Left cardiac atrium (tissue), 4 donors: Measurements from ENCODE around the gene ALDH8A1. TPM values are rescaled to one million over a fixed set of nuclear protein-coding genes. Genes with fewer than 3 reads are reported as not detected.
A peak's percentile ranks its signal among the peaks of the same experiment; 100 is the strongest.
"Not testable (repeated sequence)": the region's sequence is repeated elsewhere in the genome, so short reads cannot be mapped to it uniquely, and the experiment has no call there.

Source experiments
- ATAC-seq, 2 donors: fragments of 200-7000 bp; cut with Tn5 transposase; one replicate each; pipeline ENCODE4 v1.9.1; 2020; ENCODE audit warnings: mild to moderate bottlenecking in 2 of 2, moderate library complexity in 2 of 2
- DNase-seq: peaks from one replicate; pipeline ENCODE4 v3.0.0-alpha.2; 2020
- intact Hi-C, 2 donors: fragments of 100-400 bp; cut with DNase I; formaldehyde crosslinking; loops; one replicate each; pipeline versions ENCODE4 v1.14.1 to v1.15.1; 2022 to 2023
- total RNA-seq, 2 donors: library from RNA; stranded (reverse); fragmentation: NEBNext Ultra II Directional; extraction: Animal tissue kit (Norgen Biotek cat#: 25700); gene quantifications; one replicate each; pipeline ENCODE4 v1.2.1, GENCODE V29; 2021
- donor health status: DM: no; HTN: yes; CAD: no.
- donor health status: DM: no; HTN: yes; CAD: no; lungs with severe emphysema.
- donor health status: DM: yes; HTN: yes; CAD: no.
- donor health status: Dilated cardiomyopathy.

Gene ALDH8A1
- total RNA-seq, 2 donors from 2014 or later = 0.41 to 0.55 TPM

DNA sequence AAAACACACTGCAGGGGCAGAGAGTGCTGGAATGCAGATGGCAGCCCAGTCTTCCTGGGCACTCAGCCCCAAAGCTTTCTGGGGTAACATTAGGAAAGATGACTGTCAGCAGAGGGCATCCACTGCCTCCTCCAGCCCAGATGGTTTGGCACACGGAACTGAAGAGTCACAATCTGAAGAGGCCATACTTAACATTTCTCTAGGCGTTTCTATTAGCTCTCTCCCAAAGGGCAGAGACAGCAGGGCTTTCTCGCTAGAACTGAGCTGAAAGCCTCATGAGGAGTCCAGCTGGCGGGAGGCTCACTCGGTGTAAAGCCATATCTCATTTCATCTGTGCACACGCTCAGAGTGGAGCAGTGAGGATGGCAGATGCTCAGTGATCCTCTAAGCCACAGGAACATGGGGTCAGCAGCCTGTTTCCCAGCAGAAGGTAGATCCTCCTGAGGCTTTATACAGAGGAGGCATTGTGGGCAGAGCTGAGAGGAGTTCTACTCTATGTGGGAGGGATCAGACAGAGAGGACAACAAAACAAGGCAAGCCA, 28.1 kb downstream of the ALDH8A1 start:
- DNase-seq (no peak), ATAC-seq (peak in 1 of 2 donors; percentile 53)
- intact Hi-C loops = no loop called here

DNA sequence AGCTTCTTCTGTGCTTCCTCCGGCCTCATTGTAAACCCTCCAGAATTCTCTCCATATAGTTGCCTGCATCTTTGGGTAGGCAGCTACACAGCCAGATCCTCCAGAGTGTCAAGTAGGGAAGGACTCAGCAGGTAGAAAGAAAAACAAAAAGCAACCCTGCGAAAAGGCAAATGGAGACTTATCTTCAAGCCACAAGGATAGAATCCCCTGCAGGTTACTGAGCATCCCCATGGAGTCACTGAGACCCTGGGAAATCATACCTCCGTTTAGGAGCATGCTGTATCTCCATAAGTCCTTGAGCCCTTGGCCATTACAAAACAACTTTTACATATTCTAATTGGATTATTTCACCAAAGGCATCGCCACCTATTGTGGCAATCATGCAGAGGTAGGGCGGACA, 28.6 kb downstream of the ALDH8A1 start:
- intact Hi-C loops = no loop called here
- ATAC-seq = no peak
- DNase-seq = no peak

DNA sequence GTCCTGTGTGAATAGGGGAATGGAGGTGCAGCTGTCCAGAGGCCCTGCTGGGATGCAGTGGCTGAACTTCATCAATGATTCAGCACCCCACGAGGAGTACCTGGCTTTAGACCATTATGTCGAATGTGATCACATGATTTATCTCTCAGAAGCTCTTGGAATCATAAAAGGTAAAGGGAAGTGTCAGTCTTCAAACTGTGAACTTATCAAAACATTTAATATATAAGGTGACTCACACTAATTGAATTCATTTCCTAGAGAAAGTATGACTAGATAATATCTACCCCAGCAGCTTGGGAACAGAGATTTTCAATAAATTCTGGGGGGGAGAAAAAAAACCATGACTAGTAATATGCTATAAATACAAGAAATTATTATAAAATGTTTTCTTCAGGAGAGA, 29.5 kb downstream of the ALDH8A1 start:
- ATAC-seq (peak in 1 of 2 donors; percentile 23), DNase-seq (no peak)
- intact Hi-C loops = no loop called here

DNA sequence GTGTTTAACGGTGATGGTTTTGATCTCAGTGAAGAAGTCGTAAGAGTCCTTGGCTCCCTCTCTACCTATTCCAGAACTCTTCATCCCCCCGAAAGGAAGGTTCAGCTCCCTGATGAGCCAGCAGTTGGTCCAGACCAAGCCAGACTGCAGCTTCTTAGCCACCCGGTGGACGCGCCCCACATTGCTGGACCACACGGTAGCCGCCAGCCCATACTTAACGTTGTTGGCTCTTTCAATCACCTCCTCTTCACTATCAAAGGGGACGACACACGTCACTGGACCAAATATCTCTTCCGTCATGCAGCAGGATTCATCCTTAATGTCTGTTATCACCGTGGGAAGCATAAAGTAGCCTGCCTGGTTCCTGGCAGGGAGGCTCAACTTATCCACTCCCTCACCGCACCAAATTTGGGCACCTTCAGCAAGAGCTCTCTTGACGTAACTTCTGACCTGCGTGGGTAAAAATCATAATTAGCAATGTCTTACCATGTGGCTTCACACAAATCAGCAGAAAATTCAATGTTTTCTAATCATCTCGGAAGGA, 31.4 kb downstream of the ALDH8A1 start:
- ATAC-seq (peak in 1 of 2 donors; percentile 87), DNase-seq (no peak)
- intact Hi-C loops = no loop called here

DNA sequence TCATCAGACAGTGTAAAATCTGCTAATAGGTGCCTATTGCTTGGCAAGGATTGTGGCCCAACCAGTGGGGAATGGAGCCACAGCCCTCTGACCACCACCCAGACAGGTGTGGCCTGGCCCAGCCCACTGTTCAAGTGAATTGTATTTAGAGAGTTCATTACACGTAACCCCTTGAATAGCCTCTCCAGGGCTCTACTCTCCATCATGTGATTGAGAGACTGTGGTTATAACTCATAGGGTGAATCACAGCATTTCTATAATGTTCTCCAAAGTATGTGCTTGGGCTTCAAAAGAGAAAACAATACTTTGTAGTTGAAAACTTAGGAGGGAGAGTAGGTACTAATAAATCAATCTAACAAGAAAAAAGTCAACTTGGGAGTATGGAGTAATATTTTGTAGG, 38.4 kb downstream of the ALDH8A1 start:
- peak in 1 of 2 donors; percentile 3 for ATAC-seq
- no peak for DNase-seq
- intact Hi-C loops = no loop called here

DNA sequence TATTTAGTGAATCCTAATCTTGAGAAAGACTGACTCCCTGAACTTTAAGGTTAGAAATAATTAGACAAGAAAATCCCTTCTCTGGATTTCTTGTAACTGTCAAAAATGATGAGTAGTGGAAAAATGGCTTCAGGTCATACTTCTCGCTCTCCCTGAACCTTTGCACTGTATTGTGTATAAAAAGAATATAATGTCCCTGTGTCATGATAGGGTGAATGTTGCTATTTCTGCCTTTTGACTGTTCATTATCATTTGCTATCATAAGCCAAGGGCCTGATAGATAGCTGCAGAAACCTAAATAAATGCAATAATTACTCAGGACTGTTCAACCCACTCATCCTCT, 39.3 kb downstream of the ALDH8A1 start:
- DNase-seq (no peak), ATAC-seq (peak in 1 of 2 donors; percentile 7)
- intact Hi-C loops = no loop called here

DNA sequence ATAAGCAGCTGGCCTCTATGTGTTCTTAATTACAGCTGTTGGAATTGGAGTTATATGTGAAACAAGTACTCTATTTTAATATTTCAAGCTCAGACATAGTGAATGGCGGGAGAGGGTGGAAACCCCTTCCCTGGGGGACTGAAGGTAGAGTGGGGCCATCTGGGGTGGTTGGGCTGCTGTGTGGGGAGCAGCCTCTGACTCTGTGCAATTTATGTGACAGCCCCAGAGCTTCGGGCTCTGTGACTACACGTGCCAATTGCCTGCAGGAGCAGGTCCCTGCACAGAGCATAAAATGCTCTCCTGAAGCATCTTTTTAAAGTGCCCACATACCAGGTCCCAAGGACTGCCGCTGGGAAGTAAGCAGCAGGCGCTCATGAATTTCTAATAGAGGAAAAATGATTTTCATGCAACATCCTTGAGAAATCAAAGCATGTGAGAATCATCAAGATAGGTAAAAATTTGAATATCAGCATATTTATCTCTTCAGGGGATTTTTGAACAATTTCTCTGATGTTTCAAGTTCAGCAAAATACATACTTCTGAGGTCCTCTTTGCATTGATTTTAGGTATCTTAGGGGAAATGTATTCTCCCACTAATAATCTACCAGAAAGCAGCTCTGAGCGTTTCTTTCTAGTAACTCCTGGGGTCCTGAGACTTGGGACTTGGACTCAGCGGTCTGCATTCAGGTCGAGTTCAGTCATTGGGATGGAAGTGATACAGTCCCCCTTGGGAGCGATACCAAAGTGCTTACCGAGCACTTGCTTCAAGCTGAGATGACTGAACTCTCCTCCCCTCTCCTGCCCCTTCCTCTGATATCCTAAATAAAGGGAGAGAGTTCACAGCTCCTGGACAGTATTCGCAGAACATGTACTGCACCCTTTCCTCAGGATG, 40.0 kb downstream of the ALDH8A1 start:
- intact Hi-C loops = no loop called here
- no peak for DNase-seq
- ATAC-seq = peak; percentile 20 to 24

DNA sequence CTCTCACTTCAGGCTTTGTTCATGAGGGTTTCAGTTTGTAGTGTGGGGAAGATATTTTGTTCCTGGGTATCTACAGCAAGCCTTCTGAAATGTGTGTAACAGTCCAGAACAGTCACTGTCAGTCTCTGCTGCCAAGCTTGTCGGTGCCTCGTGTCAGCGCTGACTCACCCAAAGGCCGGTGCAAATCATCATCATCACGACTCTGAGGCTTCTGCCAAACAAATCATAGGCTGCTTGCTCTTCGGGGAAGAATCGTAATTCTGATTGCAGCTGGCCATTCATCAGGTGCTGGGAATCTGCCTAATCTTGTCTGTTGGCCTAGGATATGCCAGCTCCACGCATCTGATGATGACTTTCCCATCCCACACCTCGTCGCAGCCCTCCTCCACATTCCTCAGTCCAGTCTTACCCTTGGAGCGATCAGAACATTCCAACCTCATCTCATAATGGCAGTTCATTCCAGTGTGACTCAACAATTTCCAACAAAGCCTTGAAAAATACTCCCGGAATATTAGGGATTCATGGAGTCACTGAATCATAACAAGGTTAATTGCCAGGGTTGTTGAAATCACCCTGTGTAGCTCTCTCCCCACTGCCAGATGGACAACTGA, 40.9 kb downstream of the ALDH8A1 start:
- peak; percentile 84 for DNase-seq
- peak; percentile 83 to 94 for ATAC-seq
- intact Hi-C loops = no loop called here

DNA sequence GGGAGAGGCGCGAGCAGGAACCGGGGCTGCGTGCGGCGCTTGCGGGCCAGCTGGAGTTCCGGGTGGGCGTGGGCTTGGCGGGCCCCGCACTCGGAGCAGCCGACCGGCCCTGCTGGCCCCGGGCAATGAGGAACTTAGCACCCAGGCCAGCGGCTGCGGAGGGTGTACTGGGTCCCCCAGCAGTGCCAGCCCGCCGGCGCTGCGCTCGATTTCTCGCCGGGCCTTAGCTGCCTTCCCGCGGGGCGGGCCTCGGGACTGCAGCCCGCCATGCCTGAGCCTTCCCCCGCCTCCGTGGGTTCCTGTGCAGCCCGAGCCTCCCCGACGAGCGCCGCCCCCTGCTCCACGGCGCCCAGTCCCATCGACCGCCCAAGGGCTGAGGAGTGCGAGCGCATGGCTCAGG, 45.2 kb downstream of the ALDH8A1 start:
- ATAC-seq, intact Hi-C loops, DNase-seq: not testable (repeated sequence)

DNA sequence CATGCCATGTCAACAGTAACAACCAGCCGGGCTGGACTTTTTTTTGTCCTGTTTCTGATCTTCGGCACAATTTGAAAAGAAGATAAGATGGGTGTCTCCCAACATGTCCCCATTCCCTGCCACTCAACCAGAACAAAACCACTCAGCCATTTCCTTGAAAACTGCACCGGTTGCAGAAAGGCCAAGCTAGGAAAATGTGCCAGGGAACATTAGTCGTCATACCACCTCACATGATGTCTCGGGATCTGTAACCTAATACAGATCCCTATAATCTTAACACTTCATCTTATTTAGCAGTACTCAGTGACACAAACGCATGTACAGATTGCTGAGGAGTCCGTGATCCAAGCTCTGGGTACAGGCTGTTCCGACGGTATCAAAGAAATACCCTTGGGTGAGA, 46.5 kb downstream of the ALDH8A1 start:
- intact Hi-C loops = no loop called here
- no peak for ATAC-seq
- DNase-seq = no peak

DNA sequence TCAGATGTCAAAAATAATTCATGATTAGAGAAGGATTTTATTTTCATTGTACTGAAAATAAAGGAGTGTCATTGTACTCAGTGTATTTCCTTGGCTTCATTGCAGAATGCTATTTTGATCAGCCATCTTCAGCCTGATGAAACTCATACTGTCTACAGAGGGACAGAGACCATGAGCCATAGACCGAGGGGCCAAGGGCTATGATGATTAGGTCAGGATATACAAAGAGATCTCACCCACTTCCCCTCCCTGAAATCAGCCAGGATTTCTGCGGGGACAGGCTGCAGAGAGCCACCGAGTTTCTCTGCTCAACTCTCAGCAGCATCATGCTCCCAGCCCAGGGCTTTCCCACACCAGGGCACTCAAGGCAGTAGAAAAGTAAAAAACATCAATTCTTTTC, 47.0 kb downstream of the ALDH8A1 start:
- no peak for DNase-seq
- ATAC-seq = no peak
- intact Hi-C loops = no loop called here

DNA sequence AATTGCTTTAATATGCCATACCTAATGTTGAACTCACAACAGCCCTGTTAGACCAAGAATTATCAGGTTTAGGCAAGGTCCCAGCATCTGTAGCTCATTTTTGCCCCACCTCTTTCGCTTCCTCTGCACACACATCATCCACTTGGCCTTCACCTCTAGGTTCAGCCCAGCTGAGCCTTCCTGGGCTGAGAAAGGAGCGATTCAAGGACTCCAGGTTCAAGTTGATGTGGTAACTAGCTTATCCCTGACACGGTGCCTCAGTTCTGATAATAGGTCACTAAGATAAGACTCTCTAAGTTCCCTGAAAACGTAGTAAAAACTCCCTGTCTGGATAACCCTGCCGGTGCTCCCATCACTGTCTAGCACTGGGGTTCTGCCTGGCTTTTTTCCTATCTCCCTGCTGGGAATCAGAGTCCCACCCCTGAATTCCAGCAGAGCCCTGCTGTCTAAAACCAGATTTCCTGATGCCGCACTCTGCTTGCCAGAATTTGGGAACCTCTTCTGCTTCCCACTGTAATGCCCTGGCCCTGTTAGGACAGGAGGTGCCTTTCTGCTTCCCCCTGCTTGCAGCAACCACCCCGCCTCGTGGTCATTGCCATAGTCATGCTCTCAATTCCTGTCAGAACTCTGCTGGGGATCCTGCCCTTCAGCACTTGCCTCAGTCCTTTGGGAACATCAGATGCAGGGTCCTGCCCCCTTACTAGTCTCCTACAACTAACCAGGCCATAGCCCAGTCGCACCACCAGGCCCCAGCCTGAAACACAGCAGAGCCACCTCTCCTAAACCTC, 47.6 kb downstream of the ALDH8A1 start:
- intact Hi-C loops = no loop called here
- peak; percentile 58 to 93 for ATAC-seq
- DNase-seq = peak; percentile 40

DNA sequence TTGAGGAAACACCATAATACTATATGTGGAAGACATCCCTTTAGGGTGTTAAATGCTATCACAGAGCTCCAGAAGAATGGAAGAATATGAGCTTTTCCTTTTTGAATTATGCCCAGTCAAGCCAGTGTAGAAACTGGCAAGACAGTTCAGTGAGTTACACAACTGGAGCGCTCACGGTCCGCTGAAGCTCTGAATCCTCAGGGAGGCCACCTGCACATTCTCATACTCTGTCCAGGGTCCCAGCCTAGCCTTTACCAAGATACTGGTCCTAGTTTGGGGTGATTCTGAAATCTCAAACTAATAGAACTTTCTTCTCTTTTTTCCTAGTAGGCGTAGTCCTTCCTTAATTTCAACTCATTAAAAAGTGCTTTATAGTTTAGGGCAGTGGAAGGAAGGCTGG, 51.3 kb downstream of the ALDH8A1 start:
- intact Hi-C loops = no loop called here
- no peak for ATAC-seq

DNA sequence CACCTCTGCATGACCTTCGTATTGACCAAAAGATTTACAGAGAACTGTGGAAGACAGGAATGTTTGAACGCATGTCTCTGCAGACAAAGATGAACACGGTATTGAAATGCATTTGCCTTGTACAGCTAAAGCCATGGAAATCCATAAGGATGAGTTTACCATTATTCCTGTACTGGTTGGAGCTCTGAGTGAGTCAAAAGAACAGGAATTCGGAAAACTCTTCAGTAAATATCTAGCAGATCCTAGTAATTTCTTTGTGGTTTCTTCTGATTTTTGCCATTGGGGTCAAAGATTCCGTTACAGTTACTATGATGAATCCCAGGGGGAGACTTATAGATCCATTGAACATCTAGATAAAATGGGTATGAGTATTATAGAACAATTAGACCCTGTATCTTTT, 51.7 kb downstream of the ALDH8A1 start:
- ATAC-seq, DNase-seq, intact Hi-C loops: not testable (repeated sequence)

More for the DNA sequence above, 51.3 kb downstream of the ALDH8A1 start:
- DNase-seq = no peak

DNA sequence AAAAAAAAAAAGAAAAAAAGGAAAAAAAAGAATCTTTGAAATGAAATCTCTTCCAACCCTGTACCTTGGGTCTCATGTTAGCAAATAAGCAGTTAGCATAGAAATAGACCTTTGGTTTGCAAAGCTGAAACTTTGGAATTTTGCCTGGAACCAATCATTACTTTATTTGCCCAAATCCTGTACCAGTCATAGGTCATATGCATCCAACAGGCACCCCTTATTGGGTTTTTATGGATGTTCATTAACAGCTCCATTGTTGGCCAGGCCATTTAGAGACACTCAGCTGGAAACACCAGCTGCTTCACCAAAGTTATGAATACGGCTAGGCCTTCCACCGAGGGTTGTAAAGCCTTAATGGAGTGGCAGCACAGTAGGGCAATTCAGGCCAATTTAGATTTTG, 53.0 kb downstream of the ALDH8A1 start:
- intact Hi-C loops = no loop called here
- ATAC-seq (no peak), DNase-seq (no peak)

DNA sequence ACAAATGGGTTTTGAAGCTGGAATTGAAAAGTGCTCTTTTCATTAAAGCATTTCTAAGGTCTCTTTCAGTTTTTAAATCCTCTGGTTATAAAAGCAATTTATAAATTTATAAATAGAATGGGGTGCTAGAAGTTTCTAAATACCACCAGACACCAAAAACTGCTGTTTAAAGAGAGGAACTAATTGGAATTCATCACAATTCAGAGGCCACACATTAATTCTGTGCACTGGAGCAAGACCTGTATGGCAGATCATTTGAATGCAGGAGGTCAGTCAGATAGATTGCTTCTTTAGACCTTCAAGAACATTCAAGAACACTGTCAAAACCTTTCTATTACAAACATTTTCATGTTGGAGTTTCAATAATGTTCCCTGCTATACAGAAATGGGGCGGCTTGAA, 55.1 kb downstream of the ALDH8A1 start:
- DNase-seq = no peak
- intact Hi-C loops = no loop called here
- no peak for ATAC-seq

DNA sequence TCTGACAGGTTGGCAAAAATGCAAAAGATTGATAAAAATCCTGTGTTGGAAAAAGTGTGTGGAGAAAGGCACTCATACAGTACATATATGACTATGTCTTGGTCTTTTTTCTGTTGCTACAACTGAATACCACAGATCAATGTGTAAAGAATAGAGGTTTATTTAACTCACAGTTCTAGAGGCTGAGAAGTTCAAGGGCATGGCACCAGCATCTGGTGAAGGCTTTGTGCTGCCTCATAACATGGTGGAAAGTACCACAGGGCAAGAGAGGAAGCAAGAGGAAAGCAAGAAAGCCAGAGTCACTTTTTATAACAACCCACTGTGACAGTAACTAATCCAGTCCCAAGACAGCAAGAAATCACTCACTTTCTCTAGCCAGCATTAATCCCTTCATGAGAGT, 57.5 kb downstream of the ALDH8A1 start:
- ATAC-seq (no peak), DNase-seq (no peak)
- intact Hi-C loops = no loop called here

DNA sequence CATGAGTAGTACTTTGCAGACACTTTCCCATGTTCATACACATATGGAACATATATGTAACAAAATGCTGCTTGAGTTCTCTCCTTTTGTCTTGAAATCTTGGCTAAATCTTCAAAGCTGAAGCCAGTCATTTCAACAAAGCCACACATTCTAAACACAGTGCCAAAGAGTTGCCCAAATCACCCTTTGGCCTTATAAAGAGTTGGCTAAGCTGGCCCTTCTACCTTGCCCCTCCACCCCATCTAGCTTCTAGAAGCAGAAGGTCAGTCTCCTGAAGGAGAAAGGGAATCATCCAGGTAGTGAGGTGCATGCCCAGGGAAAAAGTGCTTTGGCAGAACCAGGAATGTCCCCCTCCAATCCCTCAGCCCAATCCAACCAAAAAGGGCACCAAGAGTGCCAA, 58.3 kb downstream of the ALDH8A1 start:
- intact Hi-C loops = no loop called here
- ATAC-seq = no peak
- DNase-seq = no peak

DNA sequence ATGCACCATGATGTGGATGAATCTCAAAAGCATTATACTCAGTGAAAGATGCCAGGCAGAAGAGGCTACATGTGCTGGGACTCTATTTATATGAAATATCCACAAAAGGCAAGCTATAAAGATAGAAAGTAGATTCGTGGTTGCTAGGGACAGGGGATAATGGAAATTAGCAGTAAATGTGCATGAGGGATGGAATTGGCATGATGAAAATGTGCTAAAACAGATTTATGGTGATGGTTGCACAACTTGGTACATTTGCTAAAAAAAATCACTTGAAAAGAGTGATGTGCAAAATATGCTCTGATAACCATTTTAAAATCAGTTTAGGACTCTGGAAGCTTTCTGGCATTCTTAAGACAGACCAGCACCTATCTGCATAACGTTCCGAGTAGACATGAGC, 61.6 kb downstream of the ALDH8A1 start:
- DNase-seq (no peak), ATAC-seq (peak in 1 of 2 donors; percentile 34)
- intact Hi-C loops = no loop called here
